ENCODE data around the gene COG5.
"Not testable (repeated sequence)": the region's sequence is repeated elsewhere in the genome, so short reads cannot be mapped to it uniquely, and the experiment has no call there.

The COG5 gene

DNA sequence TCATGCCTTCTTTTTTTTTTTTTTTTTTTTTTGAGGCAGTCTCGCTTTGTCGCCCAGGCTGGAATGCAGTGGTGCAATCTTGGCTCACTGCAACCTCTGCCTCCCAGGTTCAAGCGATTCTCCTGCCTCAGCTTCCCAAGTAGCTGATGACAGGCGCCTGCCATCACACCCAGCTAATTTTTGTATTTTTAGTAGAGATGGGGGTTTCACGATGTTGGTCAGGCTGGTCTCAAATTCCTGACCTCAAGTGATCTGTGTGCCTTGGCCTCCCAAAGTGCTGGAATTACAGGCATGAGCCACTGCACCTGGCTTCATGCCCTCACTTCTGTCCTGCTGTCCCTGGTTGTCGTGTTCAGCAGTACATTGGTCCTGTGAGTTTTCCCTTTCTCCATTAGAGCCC, 342.9 kb downstream of the COG5 start:
- DNase-seq (ENCODE audit: low spot score): not testable (repeated sequence)

DNA sequence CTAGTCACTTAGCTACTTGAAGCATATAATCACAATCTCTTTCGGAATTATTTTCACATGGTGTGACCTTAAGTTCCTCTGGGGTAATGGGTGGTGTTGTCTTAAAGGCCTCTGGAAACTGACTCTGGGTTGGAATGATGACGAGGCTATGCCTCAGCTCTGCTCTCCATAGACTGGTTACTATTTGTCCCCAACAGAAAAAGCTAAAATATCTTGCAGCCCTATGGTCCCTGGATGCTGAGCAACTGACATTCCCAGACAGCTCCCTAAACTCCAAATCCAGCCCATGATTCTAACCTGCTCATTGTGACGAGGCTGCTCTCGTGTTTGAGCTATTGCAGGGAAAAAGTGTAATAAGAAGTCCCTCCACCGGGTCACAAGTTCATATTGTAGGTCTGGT, 343.4 kb downstream of the COG5 start:
- peak; percentile 14 for DNase-seq (ENCODE audit: low spot score)

DNA sequence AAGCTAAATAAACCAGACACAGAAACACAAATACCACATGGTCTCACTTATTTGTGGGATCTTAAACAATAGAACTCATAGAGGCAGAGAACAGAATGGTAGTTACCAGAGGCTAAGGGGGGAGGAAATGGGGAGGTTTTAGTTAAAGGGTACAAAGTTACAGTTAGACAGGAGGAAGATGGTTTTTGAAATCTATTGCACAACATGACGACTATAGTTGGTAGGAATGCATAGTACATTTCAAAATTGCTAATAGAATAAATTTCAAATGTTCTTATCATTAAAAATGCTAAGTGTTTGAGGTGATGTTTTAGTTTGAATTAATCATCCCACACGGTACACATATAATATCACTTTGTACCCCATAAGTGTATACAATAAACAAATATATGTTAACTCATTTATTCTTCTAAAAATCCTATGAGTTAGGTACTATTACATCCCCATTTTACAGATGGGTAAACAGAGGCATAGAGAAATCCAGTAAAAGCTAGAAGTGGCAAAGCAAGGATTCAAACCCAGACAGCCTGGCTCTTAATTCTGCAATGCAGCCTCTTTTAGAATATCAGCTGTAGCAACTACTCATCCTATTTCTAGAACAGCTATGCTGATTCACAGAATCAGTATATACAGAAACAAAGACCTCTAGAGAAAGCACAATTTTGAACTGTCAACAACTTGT, 344.0 kb downstream of the COG5 start:
- no peak for DNase-seq (ENCODE audit: low spot score)

DNA sequence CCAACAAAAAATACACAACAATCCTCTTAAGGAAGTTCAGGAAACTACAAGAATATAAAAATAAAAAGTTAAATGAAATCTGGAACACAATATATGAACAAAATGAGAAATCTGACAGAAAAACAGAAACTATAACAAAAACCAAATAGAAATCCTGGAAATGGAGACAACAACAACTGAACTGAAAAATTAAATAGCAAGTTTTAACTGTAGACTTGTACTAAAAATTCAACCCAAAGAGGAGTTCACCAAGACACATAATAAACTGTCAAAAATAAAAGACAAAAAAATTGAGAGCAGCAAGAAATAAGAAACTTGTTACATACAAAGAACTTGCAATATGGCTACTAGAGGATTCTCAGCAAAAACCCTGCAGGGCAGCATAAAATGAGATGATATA, 349.8 kb downstream of the COG5 start:
- no peak for DNase-seq (ENCODE audit: low spot score)

DNA sequence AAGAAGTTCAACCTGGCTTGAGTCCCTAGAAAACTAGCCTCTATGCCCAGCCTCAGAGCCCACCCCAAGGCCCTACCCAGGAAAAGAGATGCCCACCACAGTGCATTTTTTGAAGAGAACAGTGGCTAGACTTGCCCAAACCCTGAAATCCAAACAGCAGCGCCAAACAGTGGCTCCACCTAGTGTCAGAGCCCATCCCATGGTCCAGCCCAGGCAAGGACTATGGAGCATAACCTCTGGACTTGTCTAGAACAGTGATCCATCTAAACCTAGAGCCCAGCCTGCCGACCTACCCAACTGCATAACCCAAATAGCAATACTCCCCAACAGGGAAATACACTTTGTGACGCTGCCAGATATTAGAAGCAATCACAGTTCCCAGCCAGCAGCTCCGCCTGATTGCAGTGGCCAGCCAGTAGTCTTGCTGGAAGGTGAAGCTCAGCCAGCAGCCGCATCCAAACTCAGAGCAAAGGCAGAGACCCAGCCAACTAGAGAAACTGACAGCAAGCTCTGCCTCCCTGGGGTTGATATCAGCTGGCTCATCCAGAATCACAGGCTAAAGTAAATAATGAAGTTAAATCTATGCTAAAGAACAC, 350.4 kb downstream of the COG5 start:
- DNase-seq (ENCODE audit: low spot score): no peak

DNA sequence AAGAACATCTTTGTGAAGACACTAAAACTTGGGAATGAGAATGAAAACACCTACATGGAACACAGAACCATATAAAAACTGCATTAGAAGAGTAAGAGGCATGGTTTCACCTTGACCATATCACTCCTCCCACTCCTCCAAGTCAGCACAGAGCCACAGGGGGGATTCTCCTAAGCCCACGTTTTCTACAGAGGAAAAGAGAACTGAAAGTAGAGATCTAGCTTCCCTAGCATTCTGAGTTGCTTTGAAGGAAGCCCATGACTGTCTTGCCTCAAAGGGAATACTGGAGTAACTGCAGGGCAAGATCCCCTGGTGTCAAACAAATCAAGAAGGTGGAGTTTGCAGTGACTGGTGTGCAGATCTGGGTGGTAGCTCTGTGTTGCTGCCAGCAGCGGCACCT, 351.0 kb downstream of the COG5 start:
- no peak for DNase-seq (ENCODE audit: low spot score)

DNA sequence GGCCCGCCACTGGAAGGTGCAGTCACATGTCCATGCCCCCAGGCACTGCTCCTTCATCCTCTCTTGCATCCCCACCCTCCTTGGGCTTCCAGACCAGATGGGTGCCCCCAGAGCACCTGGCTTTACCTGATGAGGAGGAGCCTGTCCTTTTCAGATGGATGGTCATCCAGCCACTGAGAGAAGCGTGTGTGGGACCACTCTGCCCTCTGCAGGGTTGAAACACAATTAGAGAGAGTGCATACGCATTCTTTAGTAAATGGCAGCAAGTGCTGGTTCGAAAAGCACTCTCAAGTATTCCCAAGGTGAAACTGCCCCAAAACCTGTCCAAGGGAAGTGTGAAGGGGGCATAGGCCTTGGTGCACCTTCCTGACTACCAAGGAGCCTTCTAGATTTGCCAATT, 353.3 kb downstream of the COG5 start:
- no peak for DNase-seq (ENCODE audit: low spot score)

DNA sequence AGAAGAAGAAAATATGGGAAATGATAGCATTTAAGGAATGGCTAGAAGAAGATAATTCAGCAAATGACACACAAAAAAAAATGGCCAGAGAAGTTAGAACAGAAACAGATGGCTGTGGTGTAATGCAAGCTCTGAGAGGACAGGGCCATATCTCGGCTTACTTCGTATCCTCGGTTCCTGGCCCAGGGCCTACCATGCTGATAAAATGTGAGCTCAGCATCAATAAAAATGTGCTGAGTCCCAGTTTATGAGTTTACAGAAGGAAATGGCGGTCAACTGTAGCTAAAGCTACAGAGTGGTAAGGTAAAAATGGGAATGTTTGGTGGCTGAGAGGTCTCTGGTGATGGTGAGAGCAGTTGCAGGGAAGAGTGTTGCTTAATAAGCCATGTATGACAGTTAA, 354.2 kb downstream of the COG5 start:
- no peak for DNase-seq (ENCODE audit: low spot score)

DNA sequence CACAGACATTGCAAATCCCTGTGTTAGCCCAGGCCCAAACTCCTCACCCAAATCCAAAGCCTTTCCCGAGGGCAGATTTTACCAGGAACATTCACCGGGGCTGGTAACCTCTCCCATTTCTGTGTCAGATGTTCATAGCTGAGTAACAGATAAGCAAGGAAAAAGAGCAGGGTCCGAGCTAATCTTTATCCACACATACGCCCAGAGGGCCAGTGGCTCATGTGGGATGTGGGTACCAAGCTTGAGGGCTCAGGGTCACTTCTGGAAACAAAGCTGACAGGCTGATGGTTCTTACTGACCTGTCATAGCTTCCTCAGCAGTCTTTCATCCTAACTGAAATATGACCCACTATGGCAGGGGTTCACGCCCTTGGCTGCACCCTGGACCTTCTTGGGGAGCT, 355.2 kb downstream of the COG5 start:
- DNase-seq (ENCODE audit: low spot score): no peak

DNA sequence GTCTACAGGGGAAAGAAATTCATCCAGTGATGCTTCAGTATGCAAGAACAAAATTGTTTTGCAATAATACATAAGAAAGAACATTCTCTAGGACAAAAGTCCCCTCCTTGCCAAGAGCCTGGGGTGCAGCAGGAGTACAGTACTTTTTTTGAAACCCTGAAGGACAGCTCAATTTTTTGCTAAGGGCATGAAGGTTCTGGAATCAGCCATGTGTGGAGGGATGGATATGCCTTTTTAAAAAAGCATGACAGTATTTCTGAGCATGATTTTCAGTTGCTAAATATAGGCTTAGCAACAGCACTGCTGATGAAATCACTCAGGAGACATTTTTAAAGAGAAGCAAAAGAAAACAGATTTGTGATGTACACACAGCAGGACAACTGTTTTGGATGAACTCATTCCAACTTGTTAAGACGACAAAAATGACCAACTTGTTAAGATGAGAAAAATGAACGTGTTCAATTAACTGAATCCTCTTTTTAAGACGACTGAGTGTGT, 355.6 kb downstream of the COG5 start:
- no peak for DNase-seq (ENCODE audit: low spot score)

DNA sequence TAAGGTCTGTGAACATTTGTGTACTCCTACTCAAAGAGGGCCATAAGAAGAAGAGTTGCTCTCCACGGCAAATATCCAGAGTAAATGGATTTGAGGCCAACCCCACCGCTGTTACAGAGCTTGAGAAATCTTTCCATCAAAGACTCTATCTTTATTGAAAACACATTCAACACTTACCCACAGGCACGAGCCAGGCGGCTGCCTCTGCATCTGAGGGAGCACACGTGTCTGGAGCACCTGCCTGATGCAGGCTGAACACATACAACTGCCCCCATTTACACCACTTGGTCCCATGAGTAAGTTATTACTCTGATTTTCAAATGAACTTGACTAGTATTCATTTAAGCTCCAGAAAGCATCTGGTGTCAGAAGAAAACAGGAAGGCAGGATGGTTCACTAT, 356.3 kb downstream of the COG5 start:
- no peak for DNase-seq (ENCODE audit: low spot score)

DNA sequence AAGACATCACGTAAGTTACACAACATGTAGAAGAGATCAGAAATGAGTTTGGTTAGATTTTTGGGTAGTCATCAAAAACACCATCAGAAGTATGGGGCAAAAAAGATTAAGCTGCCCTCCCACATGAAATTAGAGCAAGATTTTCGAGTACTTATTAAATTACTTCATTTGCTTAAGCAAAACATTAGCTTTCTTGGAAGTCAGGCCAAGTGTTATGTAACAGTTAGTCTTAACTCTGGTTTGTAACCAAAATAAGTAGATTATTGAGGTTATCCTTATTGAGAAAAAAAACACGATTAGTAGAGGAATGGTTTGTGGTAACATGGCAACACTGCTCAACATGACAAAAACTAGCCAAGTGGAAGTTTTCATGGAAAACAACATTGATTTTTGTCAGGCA, 357.0 kb downstream of the COG5 start:
- DNase-seq (ENCODE audit: low spot score): no peak

DNA sequence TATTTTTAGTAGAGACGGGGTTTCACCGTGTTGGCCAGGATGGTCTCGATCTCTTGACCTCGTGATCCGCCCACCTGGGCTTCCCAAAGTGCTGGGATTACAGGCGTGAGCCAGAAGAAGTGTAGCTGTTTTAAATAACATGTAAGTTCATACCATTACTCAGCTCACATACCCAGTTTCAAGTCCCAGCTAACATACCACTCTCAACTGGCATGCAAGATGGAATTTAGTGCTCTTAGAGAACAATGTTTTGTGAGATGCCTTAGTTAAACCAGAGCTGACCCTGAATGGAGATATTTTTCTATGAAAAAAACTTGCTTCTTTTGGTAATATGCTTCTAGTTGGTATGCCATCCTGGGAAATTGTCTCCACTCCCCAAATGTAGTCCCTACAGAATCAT, 357.6 kb downstream of the COG5 start:
- DNase-seq (ENCODE audit: low spot score): no peak

DNA sequence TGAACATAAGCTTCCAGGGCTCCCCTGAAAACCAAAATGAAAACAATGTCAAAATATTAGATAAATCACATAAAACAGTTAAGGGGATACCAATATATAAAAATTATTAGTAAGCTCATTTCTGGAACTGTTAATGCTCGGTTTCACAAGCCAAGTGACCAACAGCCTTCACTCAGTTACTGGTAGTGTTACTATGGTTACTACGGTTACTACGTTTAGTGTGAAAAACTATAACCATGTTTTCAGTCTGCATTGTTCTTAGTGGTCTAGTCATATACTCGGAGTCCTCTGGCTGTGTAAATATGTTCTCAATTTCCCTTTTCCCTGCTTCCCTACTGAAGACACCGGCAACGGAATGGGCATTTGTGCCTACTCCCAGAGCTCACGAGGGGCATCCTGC, 360.1 kb downstream of the COG5 start:
- no peak for DNase-seq (ENCODE audit: low spot score)

DNA sequence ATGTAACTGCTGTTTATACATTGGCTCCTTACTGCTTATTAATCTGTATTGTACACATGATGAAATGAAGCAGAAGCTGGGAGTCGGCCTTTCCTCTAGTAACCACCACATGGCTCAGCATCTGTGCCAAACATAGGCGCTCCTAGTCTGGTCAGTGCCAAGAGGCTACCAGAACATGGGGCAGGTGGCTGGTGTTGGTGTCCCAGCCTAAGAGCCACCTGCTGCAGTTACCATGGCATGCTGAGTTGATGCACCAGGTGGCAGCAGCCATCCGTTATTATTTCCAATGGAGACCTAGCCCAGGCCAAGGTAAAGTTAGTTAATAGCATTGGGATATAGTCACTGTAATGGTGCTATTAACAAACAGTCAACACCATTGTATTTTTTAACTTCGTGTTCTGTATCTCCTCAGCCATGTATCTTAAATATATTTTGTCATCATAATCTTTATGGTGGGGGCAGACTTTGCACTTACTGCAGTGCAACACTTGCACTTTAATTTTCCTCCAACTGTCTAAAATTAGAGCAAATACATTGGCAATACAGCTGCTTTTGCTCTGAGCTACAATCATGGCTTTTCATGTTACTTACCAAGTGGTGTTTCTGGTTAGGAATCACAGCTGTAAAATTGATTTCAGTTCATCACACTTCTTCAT, 361.8 kb downstream of the COG5 start:
- peak; percentile 59 for DNase-seq (ENCODE audit: low spot score)

DNA sequence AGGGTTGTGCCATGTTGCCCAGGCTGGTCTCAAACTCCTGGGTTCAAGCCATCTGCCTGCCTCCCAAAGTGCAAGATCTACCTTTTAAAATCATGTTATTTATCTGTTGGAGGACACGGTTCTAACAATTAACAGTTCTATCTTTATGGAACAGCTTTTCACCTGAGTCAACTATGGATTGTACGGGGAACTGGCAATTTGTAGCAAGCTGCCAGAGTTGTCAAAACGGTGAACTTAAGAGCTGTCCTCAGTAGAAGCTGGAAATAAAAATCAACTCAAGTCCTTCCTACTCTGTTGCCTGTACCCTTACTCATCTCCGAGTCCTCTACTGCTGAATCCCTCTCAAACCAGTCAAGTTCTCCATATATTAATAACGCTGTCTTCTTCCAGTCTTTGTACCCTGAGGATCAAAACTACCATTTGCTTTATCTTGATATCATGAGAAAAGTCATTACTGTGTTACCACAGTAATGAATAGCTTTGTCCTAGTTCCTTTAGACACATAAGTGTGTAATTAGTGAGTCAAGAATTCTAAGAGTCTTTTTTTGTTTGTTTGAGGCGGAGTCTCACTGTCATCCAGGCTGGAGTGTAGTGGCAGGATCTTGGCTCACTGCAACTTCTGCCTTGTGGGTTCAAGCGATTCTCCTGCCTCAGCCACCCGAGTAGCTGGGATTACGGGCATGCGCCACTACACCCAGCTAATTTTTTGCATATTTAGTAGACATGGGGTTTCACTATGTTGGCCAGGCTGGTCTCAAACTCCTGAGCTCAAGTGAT, 366.7 kb downstream of the COG5 start:
- DNase-seq (ENCODE audit: low spot score): no peak

DNA sequence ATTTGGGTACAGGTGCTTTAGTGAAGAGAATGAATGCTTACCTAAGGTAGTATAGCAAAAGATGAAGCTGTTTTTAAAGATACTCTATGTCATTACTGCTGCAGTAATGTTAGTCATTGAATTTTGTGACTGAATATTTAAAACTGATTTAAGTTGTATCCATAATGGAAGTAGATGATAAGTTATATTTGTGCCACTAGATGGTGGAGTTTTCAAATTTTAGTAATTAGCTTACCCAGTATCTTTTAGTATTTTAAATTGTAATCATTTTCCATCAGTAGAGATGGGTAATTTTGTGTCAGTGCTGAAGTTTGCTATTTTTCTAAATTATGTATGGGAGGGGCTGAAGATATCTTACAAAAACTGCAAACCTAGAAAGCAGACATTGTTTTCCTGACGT, 369.7 kb downstream of the COG5 start:
- DNase-seq (ENCODE audit: low spot score): peak; percentile 43

DNA sequence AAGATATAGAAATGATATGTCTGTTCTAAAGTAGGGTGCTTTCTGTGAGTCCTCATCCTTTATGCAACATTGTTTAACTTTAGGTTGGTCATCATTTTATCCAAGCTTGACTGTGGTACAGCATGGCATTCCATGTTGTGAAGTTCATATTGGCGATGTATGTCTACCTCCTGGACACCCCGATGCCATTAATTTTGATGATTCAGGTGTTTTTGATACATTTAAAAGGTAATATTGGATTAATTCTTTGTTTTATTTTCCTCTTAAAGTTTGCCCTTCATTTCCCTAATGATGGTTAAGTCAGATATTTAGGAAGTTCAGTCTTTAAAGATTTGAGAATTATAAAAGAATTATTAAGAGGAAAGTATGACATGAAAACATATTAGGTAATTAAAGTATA, 373.6 kb downstream of the COG5 start:
- no peak for DNase-seq (ENCODE audit: low spot score)

DNA sequence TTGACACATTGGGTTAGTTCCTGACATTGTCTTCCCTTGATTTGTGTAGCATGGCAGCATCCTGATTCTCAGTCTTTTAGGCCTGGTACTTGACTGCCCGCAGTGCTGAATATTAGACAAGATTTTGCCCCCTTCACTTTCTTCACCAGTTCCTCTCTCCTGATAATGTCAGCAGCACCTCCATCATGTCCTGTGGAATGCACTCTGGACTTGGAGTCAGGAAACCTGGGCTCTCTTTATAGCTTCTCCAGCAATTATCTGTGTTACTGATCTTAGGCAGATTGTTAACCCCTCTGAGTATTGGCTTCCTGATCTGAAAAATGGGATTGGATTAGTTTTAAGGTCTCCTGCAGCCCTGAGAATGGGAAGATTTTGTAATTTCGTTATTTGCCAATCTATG, 375.9 kb downstream of the COG5 start:
- DNase-seq (ENCODE audit: low spot score): no peak

DNA sequence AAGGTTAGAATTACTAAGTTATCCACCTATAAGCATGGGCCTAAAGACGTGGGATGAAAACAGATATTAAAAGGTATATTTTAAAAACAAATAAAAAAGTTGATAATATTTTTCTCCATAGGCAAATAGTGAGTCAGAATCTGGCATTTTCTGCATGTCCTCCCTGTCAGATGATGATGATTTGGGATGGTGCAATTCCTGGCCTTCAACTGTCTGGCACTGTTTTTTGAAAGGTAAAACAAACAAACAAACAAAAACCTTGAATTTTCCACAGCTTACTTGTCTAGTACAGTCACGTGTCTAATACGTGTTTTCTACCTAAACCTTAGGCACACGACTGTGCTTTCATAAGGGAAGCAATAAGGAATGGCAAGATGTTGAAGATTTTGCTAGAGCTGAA, 377.5 kb downstream of the COG5 start:
- DNase-seq (ENCODE audit: low spot score): no peak

DNA sequence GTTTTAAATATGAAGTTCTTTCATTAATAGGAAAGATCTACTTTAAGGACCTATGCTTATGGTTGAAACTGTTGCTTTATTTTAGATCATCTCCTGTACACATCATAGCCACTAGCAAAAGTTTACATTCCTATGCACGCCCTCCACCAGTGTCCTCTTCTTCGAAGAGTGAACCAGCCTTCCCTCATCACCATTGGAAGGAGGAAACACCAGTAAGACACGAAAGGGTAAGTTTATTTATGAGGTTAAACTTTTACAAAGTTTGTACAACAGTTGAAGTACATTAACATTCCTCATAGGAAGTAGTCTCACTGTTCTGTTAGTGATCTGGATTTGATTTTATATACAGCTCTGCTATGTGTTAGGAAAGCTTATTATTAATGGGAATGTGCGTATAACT, 378.0 kb downstream of the COG5 start:
- DNase-seq (ENCODE audit: low spot score): no peak

DNA sequence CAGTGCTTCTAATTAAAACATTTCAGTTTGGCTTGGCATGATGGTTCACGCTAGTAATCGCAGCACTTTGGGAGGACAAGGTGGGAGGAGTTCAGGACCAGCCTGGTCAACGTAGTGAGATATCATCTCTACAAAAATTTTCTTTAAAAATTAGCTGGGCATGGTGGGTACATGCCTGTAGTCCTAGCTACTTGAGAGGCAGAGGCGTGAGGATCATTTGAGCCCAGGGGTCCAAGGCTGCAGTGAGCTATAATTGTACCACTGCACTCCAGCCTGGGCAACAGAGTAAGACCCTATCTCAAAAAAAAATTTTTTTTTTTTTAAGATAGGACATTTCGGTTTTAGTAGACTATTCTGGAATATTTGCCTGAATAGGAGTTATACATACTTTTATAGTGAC, 382.5 kb downstream of the COG5 start:
- DNase-seq (ENCODE audit: low spot score): no peak

DNA sequence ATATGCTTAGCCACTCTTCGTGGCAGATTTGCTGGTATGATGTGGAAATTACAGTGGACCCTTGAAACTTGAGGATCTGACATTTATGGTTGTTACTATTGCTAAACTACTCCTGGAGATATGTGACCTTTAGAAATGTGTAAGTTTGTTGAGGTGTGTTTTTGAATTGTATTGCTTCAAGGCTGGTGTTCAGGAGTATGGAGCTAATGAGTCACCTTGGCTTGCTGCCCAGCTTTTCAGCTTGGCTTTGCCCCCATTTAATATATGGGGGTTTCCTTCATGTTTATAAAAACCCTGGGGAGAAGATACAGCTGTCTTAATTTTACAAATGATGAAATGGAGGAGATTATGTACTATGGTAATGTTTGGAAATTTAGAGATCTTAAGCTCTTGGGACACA, 383.3 kb downstream of the COG5 start:
- DNase-seq (ENCODE audit: low spot score): peak; percentile 30
